Mucosa of stomach (tissue), 1 donor: Measurements from ENCODE around the gene TRNT1.

Experiments used
- H3K27me3 ChIP-seq: one replicate; pipeline ENCODE4 v1.7.0; 2013; ENCODE audit warnings: mild to moderate bottlenecking, low read length; ENCODE audit not compliant: control insufficient read depth, insufficient read depth
- H3K36me3 ChIP-seq: one replicate; pipeline ENCODE4 v1.7.0; 2013; ENCODE audit warnings: low read length; ENCODE audit not compliant: control insufficient read depth, insufficient read depth
- H3K4me1 ChIP-seq: one replicate; pipeline ENCODE4 v1.7.0; 2013; ENCODE audit warnings: mild to moderate bottlenecking, low read length; ENCODE audit not compliant: control insufficient read depth, insufficient read depth
- H3K4me3 ChIP-seq: one replicate; pipeline ENCODE4 v1.7.0; 2013; ENCODE audit warnings: low read length
- H3K9ac ChIP-seq: one replicate; pipeline ENCODE4 v1.7.0; 2013; ENCODE audit warnings: mild to moderate bottlenecking, low read length, moderate library complexity
- H3K9me3 ChIP-seq: one replicate; pipeline ENCODE4 v1.7.0; 2013; ENCODE audit warnings: mild to moderate bottlenecking, low read length, moderate library complexity; ENCODE audit not compliant: control insufficient read depth
- donor health status: Pancreatic carcinoma.

Gene TRNT1

GRCh38 chr3:3189102-3189727, 62.5 kb downstream of the TRNT1 start:
- Histone ChIP-seq H3K9me3 (no peaks in the 10 kb centered on the region), H3K9ac (no peak overlapping the region), H3K36me3 (no peaks in the 10 kb centered on the region), H3K4me3 (no peak overlapping the region), H3K27me3 (no peaks in the 10 kb centered on the region), H3K4me1 (peaks cover 6% of the 10 kb centered on the region)

- Histone ChIP-seq H3K27me3 (no peaks in the 10 kb centered on the region), H3K9ac (no peak overlapping the region), H3K4me1 (peaks cover 6% of the 10 kb centered on the region), H3K9me3 (no peaks in the 10 kb centered on the region), H3K4me3 (no peak overlapping the region), H3K36me3 (no peaks in the 10 kb centered on the region)
Observed at GRCh38 chr3:3189961-3190360, 63.2 kb downstream of the TRNT1 start.

GRCh38 chr3:3191675-3192285, 65.0 kb downstream of the TRNT1 start:
- Histone ChIP-seq H3K36me3 (no peaks in the 10 kb centered on the region), H3K9ac (no peak overlapping the region), H3K4me1 (peaks cover 6% of the 10 kb centered on the region), H3K4me3 (no peak overlapping the region), H3K9me3 (no peaks in the 10 kb centered on the region), H3K27me3 (no peaks in the 10 kb centered on the region)

DNA sequence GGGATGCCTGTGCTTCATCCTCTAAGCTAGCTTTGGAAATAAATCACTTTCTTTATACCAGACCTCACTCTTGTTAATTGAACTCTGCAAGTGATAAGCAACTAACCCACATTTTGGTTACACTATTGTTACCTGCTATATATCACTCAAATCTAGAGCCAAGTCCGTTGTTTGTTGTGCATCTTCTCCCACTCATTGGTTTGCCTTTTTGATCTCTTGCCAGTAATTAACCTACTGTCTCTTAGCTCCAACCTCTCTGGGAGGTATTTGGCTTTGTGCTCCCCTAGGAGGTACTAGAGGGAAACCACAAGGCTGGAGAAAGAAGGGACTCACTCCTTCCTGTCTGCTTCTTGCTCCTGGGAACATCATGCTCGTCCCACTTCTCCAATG, 65.5 kb downstream of the TRNT1 start:
- H3K36me3 ChIP-seq: no peaks in the 10 kb centered on the region
- no peaks in the 10 kb centered on the region for H3K9me3 ChIP-seq
- no peak overlapping the region for H3K4me3 ChIP-seq
- H3K27me3 ChIP-seq: no peaks in the 10 kb centered on the region
- H3K9ac ChIP-seq: no peak overlapping the region
- peaks cover 6% of the 10 kb centered on the region for H3K4me1 ChIP-seq

DNA sequence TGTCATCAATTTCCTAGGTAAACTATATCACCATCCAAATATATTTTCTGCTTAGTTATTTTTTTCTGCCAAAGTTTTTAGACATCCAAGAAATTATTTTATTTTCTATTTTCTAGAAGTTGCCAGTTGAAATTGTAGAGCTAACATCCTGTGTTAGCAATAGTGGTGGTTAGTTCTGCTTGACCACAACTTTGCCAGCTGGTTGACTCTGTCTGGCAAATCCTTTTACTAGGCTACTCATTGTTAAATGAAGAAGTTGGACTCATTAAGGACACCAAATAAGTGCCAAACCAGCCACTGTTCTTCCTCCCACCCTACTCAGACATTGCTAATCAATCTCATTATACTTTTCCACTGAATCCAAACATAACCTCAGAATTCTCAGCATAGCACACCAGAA, 68.1 kb downstream of the TRNT1 start:
- Histone ChIP-seq H3K9me3 (no peaks in the 10 kb centered on the region), H3K4me3 (no peak overlapping the region), H3K4me1 (peaks cover 6% of the 10 kb centered on the region), H3K36me3 (no peaks in the 10 kb centered on the region), H3K9ac (no peak overlapping the region), H3K27me3 (no peaks in the 10 kb centered on the region)

DNA sequence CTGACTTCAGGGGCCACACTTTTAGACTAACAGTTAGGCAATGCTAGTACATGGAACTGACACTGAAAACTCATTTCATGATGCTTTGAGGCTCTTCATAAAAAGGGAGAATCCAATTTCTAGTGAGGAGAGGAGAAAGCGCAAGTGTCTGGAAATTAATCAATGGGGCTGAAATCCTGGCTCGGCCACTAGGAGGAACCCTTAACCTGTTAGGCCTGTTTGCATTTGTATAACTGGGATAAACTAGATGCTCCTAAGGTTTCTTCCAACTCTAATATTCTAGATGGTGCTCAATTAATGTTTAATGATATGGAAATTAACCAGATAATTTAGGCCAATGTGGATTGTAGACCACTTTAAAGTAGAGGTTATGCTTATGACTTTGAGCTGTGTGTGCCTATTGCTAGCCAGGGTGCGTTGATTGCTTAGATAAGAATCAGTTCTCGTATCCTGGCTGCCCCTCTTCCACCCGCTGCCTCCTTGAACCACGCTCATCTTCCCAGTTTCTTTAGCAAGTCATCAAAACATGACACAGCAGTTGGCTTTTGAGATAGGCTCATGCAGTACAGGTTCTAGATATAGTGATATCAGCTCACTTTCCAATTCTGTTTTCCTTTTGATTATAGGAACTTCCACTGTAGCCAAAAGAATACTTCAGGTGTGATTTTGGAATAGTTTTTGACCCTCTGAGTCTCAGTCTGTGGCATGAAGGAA, 69.6 kb downstream of the TRNT1 start:
- H3K9ac ChIP-seq: no peak overlapping the region
- no peak overlapping the region for H3K4me3 ChIP-seq
- H3K9me3 ChIP-seq: no peaks in the 10 kb centered on the region
- no peaks in the 10 kb centered on the region for H3K36me3 ChIP-seq
- H3K4me1 ChIP-seq: peaks cover 6% of the 10 kb centered on the region
- no peaks in the 10 kb centered on the region for H3K27me3 ChIP-seq
